Testis (tissue), 3 donors: ENCODE results near the gene ST6GALNAC5. TPM values are rescaled to one million over a fixed set of nuclear protein-coding genes. Genes with fewer than 3 reads are reported as not detected.

Source experiments
- DNase-seq: peaks from one replicate; pipeline ENCODE4 v3.0.0-alpha.2; 2019
- H3K27ac ChIP-seq, 2 donors: fragments of 200-600 bp; sonication (generic); one replicate each; pipeline ENCODE4 v1.5.1; 2019
- H3K27me3 ChIP-seq: fragments of 200-600 bp; sonication (generic); one replicate; pipeline ENCODE4 v1.5.1; 2019
- H3K36me3 ChIP-seq: fragments of 200-600 bp; sonication (generic); one replicate; pipeline ENCODE4 v1.5.1; 2017; ENCODE audit warnings: low read depth; ENCODE audit errors: missing control alignments
- H3K4me1 ChIP-seq: fragments of 200-600 bp; sonication (generic); one replicate; pipeline ENCODE4 v1.5.1; 2019
- H3K4me3 ChIP-seq, 2 donors: fragments of 200-600 bp; sonication (generic); one replicate each; pipeline ENCODE4 v1.5.1; 2017 to 2019
- H3K9me3 ChIP-seq: fragments of 200-600 bp; sonication (generic); one replicate; pipeline ENCODE4 v1.5.1; 2017
- CTCF ChIP-seq, 3 experiments: fragments of 450-650 bp in 2 of 3; fragments of 200-600 bp in 1 of 3; sonication (generic) in 1 of 3; IDR thresholded peaks; one replicate each; pipeline ENCODE4 v1.5.1; 2016 to 2019; ENCODE audit warnings: antibody characterized with exemption in 3 of 3, mild to moderate bottlenecking in 2 of 3, moderate library complexity in 1 of 3
- POLR2A ChIP-seq: fragments of 450-650 bp; IDR thresholded peaks from one replicate; pipeline ENCODE4 v1.6.1; 2017; ENCODE audit warnings: antibody characterized with exemption, mild to moderate bottlenecking, moderate library complexity
- WGBS, 2 donors: methylation state at CpG; one replicate each; pipeline ENCODE4 v1.1.5; 2018; 5-methylcytosine and 5-hydroxymethylcytosine counted together
- intact Hi-C: fragments of 100-400 bp; cut with DNase I; formaldehyde crosslinking; loops from one replicate; pipeline ENCODE4 v1.15.1; 2023; ENCODE audit warnings: low total_unique reads
- polyA plus RNA-seq: library from polyadenylated mRNA; stranded (reverse); fragments of 350-450 nt; fragmentation: Illumina TruSeq; extraction: RNeasy Lipid Tissue Mini Kit (QIAGEN cat#74804); gene quantifications from one replicate; pipeline ENCODE4 v1.2.3, GENCODE V29; 2014; ENCODE audit warnings: low read depth, low replicate concordance; ENCODE audit not compliant: insufficient read depth
- total RNA-seq, 2 donors: library from RNA; depleted of rRNA; stranded (reverse); fragments of >200 nt; gene quantifications; one replicate each; pipeline ENCODE4 v1.2.3, GENCODE V29; 2016

The ST6GALNAC5 gene
- total and polyA plus RNA-seq, 3 donors from 2014 or later, result 3.1 to 26.6 (median 11.1) TPM

- H3K4me1 ChIP-seq, result no peaks in the 10 kb centered on the region
- WGBS, 2 donors, result 82 to 94% methylated on average over 2 of the region's 2 CpGs
- no peak overlapping the region for H3K27ac ChIP-seq
- intact Hi-C loops, result no loop called here
- H3K9me3 ChIP-seq, result no peaks in the 10 kb centered on the region
- H3K36me3 ChIP-seq, result no peaks in the 10 kb centered on the region
- no peak for DNase-seq
- no peaks in the 10 kb centered on the region for H3K27me3 ChIP-seq
- TF ChIP-seq POLR2A (no peak), CTCF (IDR thresholded peaks at IDR 0.05) (no peak)
- no peak overlapping the region for H3K4me3 ChIP-seq
Observed at GRCh38 chr1:77068013-77068412, 200.7 kb downstream of the ST6GALNAC5 start.

DNA sequence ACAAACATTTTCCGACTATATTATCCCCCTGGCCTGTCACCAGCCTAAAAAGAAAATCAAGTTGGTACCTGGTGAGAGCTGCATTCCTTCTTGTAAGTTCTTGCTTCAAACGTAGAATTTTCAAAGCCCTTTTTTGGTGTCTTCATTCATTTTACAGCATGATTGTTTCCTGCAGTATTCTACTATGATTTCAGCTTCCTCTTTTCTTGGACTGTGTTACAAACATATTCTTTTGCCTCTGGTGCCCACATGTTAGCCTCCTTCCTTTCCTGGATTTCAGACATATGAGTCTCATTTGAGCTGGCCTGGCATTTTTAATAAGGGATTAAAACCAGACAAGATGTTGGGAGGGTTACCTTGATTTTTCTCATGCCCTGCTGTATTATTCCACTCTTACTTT, 209.5 kb downstream of the ST6GALNAC5 start:
- H3K4me1 ChIP-seq, result no peaks in the 10 kb centered on the region
- H3K4me3 ChIP-seq, result no peak overlapping the region
- H3K27ac ChIP-seq, result no peak overlapping the region
- TF ChIP-seq POLR2A (no peak), CTCF (IDR thresholded peaks at IDR 0.05) (no peak)
- DNase-seq, result no peak
- H3K27me3 ChIP-seq, result no peaks in the 10 kb centered on the region
- 85 to 86% methylated on average over 2 of the region's 2 CpGs for WGBS, 2 donors
- no peaks in the 10 kb centered on the region for H3K9me3 ChIP-seq
- intact Hi-C loops, result no loop called here
- no peaks in the 10 kb centered on the region for H3K36me3 ChIP-seq

DNA sequence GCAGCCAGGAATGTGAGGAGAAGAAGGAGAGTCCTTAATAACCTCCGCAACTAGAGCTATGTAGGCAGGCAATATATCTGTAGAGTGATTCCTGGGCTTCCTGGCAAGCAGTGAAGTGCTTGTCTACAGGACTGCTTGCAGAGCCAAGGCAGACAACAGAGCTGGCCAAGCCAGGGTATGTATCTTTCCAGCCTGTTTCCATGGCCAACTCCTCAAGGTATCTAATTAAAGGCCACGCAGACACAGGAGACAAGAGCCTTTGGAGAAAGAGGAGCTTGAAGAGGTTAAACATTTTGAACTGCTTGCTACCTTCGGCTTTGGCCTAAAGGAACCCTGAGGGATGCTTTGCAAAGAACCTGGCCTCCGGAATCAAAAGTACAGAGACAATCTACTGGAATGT, 214.6 kb downstream of the ST6GALNAC5 start:
- intact Hi-C loops, result no loop called here
- H3K4me1 ChIP-seq, result no peaks in the 10 kb centered on the region
- H3K36me3 ChIP-seq, result no peaks in the 10 kb centered on the region
- no peaks in the 10 kb centered on the region for H3K27me3 ChIP-seq
- H3K27ac ChIP-seq, result no peak overlapping the region
- H3K9me3 ChIP-seq, result no peaks in the 10 kb centered on the region
- 56 to 61% methylated on average over 4 of the region's 4 CpGs for WGBS, 2 donors
- no peak overlapping the region for H3K4me3 ChIP-seq
- no peak for TF ChIP-seq POLR2A
- no peak for TF ChIP-seq CTCF (IDR thresholded peaks at IDR 0.05)
- no peak for DNase-seq

- Histone ChIP-seq H3K4me3 (no peak overlapping the region), H3K27ac (no peak overlapping the region), H3K36me3 (no peaks in the 10 kb centered on the region), H3K9me3 (no peaks in the 10 kb centered on the region), H3K27me3 (no peaks in the 10 kb centered on the region), H3K4me1 (no peaks in the 10 kb centered on the region)
- DNase-seq, result no peak
- no peak for TF ChIP-seq CTCF (IDR thresholded peaks at IDR 0.05)
- no peak for TF ChIP-seq POLR2A
- intact Hi-C loops, result no loop called here
- 67 to 100% methylated on average over 1 to 2 of the region's 2 CpGs for WGBS, 2 donors
Observed at GRCh38 chr1:77084457-77084856, 217.2 kb downstream of the ST6GALNAC5 start.

GRCh38 chr1:77085109-77085508, 217.8 kb downstream of the ST6GALNAC5 start:
- Histone ChIP-seq H3K4me1 (no peaks in the 10 kb centered on the region), H3K27ac (no peak overlapping the region), H3K27me3 (no peaks in the 10 kb centered on the region), H3K4me3 (no peak overlapping the region), H3K36me3 (no peaks in the 10 kb centered on the region), H3K9me3 (no peaks in the 10 kb centered on the region)
- WGBS, 2 donors, result 79 to 88% methylated on average over 1 of the region's 1 CpG
- TF ChIP-seq POLR2A, result no peak
- no peak for TF ChIP-seq CTCF (IDR thresholded peaks at IDR 0.05)
- no peak for DNase-seq
- intact Hi-C loops, result no loop called here
